Spleen (tissue), 7 donors: ENCODE data around the gene MAGEA11.

Experiments used
- CTCF ChIP-seq, 11 experiments: fragments of 200-600 bp in 7 of 11; fragments of 450-650 bp in 4 of 11; sonication (generic) in 4 of 11; IDR thresholded peaks in 8 of 11; conservative IDR thresholded peaks in 3 of 11; 1 replicate in 7 of 11; 2 replicates in 4 of 11; pipeline versions ENCODE4 v1.4.0 to v1.8.0; 2016 to 2021; ENCODE audit warnings: antibody characterized with exemption in 11 of 11, inconsistent platforms in 4 of 11, mild to moderate bottlenecking in 1 of 11
- POLR2A ChIP-seq, 3 donors: fragments of 450-650 bp; IDR thresholded peaks; one replicate each; pipeline ENCODE4 v1.5.1; 2017; ENCODE audit warnings: antibody characterized with exemption in 3 of 3, mild to moderate bottlenecking in 1 of 3
- donor health status: DM: no; HTN: no; CAD: no; lungs with moderate emphysema.
- donor health status: DM: no; HTN: no; CAD: no.
- donor health status: DM: no; HTN: no; CAD: no.

DNA sequence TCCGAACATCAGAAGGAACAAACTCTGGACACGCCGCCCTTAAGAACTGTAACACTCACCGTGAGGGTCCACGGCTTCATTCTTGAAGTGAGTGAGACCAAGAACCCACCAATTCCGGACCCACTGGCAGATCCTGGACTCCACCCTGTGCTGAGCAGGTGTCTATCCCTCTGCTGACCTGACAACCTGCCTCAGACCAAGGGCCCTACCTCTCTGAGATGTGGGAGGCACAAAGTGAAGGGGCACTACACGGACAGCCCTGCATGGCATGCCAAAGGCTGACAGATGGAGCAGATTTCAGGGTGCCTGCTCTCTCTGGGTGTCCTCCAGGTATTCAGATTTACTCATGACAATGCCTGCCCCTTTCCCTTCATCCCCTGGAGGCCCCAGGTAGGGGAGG lies 48.0 kb downstream of the MAGEA11 start:
- TF ChIP-seq CTCF (IDR thresholded peaks at IDR 0.05 in 8 of 11, conservative IDR thresholded peaks at IDR 0.05 in 3 of 11) (no peak), POLR2A (IDR thresholded peaks at IDR 0.05) (no peak)
